Tracheal epithelial cell (primary cell): ENCODE results near the gene SIDT2. TPM values are rescaled to one million over a fixed set of nuclear protein-coding genes. Genes with fewer than 3 reads are reported as not detected.

Experiments used
- total RNA-seq: library from RNA; depleted of rRNA; stranded (reverse); fragments of >200 nt; gene quantifications from 2 replicates; pipeline ENCODE4 v1.2.1, GENCODE V29; 2014

SIDT2 gene
- total RNA-seq, result 5.5 and 9.6 TPM in 2 replicates

DNA sequence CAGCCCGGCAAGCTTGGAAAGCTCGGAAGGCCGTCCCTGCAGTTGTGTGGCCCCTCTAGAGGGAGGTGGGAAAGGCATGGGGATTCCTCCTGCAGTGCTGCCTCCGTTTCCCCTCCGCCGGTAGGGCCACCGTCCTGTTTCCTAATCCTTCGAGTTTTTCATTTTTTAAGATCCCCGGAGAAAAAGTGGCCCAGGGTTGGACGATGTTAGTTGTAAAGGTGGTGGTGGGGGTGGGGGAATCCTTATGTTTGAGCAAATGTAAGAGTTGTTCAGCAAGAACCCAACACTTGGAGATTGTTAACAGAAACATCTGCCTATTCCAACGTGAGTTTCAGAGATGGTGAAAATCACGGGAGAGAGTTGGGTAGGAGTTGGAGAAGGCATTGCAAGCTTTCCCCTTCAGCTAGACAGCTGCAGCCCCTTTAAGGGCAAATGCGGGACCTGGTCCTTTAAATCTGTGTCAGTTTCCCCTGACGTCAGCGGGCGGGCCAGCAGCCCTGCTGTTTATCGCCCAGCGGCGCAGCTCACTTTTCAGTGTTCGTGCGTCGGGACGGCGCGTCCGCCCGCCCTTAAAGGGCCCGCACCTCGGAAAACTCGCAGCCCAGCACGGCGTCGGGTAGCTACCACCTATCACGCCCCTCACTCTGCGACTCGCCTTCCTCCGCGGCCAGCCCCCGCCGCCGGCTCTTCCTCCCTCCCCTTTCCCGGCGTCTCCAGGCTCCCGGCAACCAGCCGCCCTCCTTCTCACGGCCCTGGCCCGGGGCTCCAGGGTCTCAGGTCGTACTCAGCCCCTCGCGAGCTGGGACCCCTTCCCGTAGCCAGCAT lies at the start of gene SIDT2:
Gene SIDT2, plus strand, starts transcription at position 534 of the 825 bp plus-strand sequence. CDS start 521 bp downstream, outside the sequence.

GRCh38 chr11:117143871-117144476 lies 34.6 kb upstream of the SIDT2 start, which contains the start of gene PAFAH1B2:
PAFAH1B2 (plus strand) TSS chr11:117144287; CDS start chr11:117152448, 8,161 bp downstream.

GRCh38 chr11:117199053-117199915 lies 20.7 kb downstream of the SIDT2 start, which contains the start of gene TAGLN:
TAGLN (plus strand) TSS chr11:117199370; CDS start chr11:117203014, 3,644 bp downstream.

DNA sequence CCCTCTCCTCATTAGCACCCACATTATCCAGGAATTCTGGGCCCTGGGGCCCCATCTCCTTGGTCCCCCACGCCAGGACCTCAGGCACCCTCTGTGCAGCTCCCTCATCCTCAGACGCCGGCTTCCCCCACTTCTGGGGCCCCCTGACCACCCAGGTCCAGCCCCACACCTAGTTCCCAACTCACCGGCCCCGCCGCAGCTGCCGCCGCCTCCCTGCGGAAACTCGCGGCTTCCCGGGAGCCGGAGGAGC lies 53.2 kb downstream of the SIDT2 start, which contains the start of gene PCSK7:
Gene PCSK7, minus strand, starts transcription at position 232 of the 250 bp plus-strand sequence. CDS start 2,229 bp downstream, outside the sequence.

DNA sequence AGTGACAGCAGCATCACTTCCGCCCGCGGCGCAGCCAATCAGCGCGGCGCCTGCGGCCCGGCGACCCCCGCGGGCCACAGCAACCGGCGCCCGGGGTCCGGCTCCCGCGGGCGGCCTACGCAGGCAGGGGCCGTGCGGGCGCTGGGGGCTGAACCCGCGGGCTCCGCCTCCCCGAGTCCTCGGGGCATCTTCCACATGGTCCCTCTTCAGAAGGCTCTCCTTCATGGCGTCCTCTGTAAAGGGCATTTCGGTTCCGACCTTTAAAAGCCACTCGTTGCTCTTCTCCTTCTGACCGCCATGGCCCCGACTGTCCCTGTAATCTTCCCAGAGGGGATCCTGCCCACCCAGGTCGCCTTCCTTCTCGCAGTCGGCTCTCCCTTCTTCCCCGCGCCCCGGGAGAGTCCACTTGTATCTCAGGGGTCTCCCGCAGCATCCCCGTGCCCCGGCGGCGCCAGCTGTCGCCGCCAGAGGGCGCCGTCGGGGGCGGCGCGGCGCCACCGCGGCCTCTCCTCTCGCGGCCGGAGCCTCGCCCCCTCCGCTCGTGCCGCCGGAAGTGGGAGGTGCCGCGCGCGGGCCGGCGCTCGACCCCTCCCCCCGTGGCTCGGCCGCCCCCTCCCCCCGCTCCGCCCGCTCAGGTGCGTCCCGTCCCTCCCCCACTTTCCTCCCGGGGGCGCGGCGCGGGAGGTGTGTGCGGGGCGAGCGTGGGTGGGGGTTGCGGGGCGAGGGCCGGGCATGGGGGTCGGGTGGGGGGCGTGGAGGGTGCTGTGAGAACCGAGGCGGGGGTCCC lies 53.7 kb downstream of the SIDT2 start, which contains the start of gene RNF214:
Gene RNF214, plus strand, starts transcription at position 580 of the 787 bp plus-strand sequence. CDS start 1,602 bp downstream, outside the sequence.

Other genes starting within 250 kb of the SIDT2 start
- gene SIK3, start 80.3 kb upstream of the SIDT2 start, total RNA-seq, result 4.0 and 13.5 TPM in 2 replicates
- 231 and 232 TPM in 2 replicates for gene PAFAH1B2, start 34.5 kb upstream of the SIDT2 start, total RNA-seq
- gene TAGLN, start 20.6 kb downstream of the SIDT2 start, total RNA-seq, result 12.8 and 529 TPM in 2 replicates
- gene PCSK7, start 53.3 kb downstream of the SIDT2 start, total RNA-seq, result 10.9 and 33.3 TPM in 2 replicates
- gene RNF214, start 53.9 kb downstream of the SIDT2 start, total RNA-seq, result 4.6 and 8.3 TPM in 2 replicates
- gene BACE1-AS, start 112.6 kb downstream of the SIDT2 start, total RNA-seq, result 1.9 TPM in 2 replicates
- 6.0 and 10.7 TPM in 2 replicates for gene BACE1, start 137.5 kb downstream of the SIDT2 start, total RNA-seq
- 18.1 and 23.0 TPM in 2 replicates for gene CEP164, start 149.1 kb downstream of the SIDT2 start, total RNA-seq